GM06990 (cell line): ENCODE results near the gene SNX22.

Source experiments
- DNase-seq: peaks from one replicate; pipeline ENCODE4 v3.0.0-alpha.2; 2011; ENCODE audit not compliant: insufficient read length; ENCODE audit errors: extremely low read depth
- H3K27me3 ChIP-seq: replicated peaks from 2 replicates; pipeline ENCODE4 v1.6.0; 2011; ENCODE audit warnings: low read length; ENCODE audit not compliant: control insufficient read depth, insufficient read depth
- H3K36me3 ChIP-seq: 2 replicates; pipeline ENCODE4 v1.5.1; 2011; ENCODE audit warnings: low read length; ENCODE audit not compliant: control insufficient read depth, insufficient read depth
- H3K4me3 ChIP-seq: replicated peaks from 2 replicates; pipeline ENCODE4 v1.5.1; 2011; ENCODE audit warnings: low read depth, mild to moderate bottlenecking, control low read depth, low read length
- TF ChIP-seq, protein P1 (sequence below): IDR thresholded peaks from 2 replicates; pipeline ENCODE4 v1.5.1; 2011; ENCODE audit warnings: low read length, control low read depth, mild to moderate bottlenecking, inconsistent platforms; ENCODE audit not compliant: insufficient read depth, poor library complexity, severe bottlenecking

SNX22 gene

DNA sequence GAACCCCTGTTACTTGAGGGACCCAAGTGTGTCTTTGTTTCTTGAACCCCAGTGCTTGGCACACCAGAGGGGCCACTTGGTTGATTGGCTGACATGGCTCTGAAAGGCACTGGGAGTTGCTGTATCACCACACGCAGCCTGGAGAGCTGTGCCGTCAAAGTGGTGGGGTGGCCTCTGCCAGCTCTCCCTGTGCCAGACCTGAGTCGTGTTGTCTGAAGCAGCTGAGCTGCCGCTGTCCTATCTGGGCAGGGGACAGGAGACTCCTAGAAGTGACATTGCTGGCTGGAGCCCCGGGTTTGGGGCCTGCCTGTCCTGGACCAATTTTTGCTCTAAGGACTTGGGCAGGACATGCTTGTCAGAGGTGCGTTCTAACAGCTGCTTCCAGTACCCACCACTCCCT is 5.5 kb upstream of the SNX22 start:
- Histone ChIP-seq H3K27me3 (no peaks in the 10 kb centered on the region), H3K4me3 (no peak overlapping the region), H3K36me3 (peaks cover 3% of the 10 kb centered on the region)
- TF ChIP-seq, protein P1, sequence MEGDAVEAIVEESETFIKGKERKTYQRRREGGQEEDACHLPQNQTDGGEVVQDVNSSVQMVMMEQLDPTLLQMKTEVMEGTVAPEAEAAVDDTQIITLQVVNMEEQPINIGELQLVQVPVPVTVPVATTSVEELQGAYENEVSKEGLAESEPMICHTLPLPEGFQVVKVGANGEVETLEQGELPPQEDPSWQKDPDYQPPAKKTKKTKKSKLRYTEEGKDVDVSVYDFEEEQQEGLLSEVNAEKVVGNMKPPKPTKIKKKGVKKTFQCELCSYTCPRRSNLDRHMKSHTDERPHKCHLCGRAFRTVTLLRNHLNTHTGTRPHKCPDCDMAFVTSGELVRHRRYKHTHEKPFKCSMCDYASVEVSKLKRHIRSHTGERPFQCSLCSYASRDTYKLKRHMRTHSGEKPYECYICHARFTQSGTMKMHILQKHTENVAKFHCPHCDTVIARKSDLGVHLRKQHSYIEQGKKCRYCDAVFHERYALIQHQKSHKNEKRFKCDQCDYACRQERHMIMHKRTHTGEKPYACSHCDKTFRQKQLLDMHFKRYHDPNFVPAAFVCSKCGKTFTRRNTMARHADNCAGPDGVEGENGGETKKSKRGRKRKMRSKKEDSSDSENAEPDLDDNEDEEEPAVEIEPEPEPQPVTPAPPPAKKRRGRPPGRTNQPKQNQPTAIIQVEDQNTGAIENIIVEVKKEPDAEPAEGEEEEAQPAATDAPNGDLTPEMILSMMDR: no peak
- DNase-seq: no peak

DNA sequence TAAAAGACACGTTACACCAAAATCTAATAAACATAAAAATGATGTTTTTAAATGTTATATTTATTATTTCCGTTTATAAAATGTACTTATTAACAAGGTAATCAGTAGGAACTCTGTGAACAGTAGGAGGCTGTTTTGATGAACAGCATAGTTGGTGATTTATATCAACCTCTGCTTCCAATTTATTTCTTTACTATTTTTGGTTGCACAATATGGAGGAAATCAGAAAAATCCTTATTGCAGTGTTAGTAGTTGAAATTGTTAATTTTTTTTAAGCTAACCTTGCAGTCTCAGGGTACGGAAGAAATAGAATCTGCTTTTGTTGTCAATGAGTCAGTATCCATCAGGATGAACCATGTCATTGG is 5.0 kb upstream of the SNX22 start:
- peaks cover under 1% of the 10 kb centered on the region for H3K36me3 ChIP-seq
- H3K4me3 ChIP-seq: no peak overlapping the region
- no peak for DNase-seq
- no peaks in the 10 kb centered on the region for H3K27me3 ChIP-seq
- TF ChIP-seq, protein P1: no peak

DNA sequence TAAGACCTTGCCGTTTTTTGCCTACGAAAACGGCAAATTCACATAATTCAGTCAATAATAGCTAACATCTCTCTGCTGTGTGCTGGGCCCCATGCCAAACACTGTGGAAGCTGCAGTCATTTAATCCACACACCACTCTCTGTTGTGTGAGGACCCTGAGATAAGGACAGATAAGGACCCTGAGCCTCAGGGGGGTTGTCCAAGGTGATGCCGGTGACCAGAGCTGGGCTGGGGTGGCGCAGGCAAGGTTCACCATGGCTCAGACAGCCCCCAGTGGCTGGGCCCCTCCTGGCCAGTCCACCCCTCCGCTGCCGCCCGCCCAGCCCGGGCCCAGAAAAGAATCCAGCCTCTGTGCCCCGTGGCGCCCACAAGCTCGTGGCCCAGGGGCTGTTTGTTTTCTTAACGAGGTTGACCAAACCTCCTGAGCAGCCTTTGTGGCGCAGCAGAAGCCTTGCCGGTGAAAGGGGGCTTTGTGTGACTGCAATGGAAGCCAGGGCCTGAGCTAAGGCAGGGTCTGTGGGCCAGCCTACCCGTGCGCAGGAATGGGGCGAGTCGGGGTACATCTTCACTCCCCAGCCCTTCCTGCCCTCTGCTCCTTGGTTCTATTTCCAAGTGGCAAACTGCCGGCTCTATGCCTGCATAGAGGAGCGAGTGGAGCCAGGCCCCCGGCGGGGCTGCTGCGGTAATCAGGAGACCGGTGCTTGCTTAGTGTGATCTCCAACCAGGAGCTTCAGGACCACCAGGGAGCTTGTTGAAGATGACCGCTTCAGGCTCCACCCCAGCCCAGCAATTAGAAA is 4.4 kb upstream of the SNX22 start:
- H3K36me3 ChIP-seq: no peaks in the 10 kb centered on the region; the same call in 1 of the 2 replicates
- no peak for DNase-seq
- TF ChIP-seq, protein P1: no peak
- H3K27me3 ChIP-seq: no peaks in the 10 kb centered on the region
- no peak overlapping the region for H3K4me3 ChIP-seq

DNA sequence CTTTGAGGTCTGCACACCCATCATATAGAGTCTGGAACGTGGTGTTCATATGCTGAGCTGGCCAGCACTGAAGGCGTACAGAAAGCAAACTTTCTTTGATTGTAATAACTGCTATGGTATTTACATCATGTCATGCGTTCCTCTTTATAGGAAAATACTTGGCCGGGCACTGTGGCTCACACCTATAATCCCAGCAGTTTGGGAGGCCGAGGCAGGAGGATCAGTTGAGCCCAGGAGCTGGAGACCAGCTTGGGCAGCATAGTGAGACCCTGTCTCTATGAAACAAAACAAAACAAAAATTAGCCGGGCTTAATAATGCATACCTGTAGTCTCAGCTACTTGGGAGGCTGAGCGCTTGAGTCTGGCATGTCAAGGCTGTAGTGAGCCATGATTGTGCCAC is 3.4 kb upstream of the SNX22 start:
- Histone ChIP-seq H3K4me3 (no peak overlapping the region), H3K27me3 (no peaks in the 10 kb centered on the region), H3K36me3 (no peaks in the 10 kb centered on the region; the same call in 1 of the 2 replicates)
- TF ChIP-seq, protein P1: no peak
- DNase-seq: no peak

DNA sequence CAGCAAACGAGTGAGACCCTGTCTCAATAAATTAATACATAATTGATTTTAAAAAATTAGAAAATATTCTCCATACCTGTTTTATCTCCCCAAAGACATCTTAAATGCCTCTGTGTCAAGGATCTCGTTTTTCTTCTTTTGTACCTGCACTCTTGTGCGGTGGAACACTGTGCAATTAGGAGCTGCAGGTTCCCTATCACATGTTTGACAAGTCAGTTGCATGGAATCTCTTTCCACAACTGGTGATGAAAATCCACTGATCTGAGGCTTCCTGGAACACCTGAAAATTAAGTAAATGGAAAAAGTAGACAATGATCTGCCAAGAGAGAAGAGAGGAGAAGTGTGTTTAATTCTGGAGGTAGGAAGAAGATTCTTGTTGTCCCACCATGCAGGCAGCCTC is 3.0 kb upstream of the SNX22 start:
- TF ChIP-seq, protein P1: no peak
- Histone ChIP-seq H3K36me3 (no peaks in the 10 kb centered on the region; the same call in 1 of the 2 replicates), H3K27me3 (no peaks in the 10 kb centered on the region), H3K4me3 (no peak overlapping the region)
- no peak for DNase-seq
